Measurements from ENCODE around the gene ZNF488.

Gene ZNF488

DNA sequence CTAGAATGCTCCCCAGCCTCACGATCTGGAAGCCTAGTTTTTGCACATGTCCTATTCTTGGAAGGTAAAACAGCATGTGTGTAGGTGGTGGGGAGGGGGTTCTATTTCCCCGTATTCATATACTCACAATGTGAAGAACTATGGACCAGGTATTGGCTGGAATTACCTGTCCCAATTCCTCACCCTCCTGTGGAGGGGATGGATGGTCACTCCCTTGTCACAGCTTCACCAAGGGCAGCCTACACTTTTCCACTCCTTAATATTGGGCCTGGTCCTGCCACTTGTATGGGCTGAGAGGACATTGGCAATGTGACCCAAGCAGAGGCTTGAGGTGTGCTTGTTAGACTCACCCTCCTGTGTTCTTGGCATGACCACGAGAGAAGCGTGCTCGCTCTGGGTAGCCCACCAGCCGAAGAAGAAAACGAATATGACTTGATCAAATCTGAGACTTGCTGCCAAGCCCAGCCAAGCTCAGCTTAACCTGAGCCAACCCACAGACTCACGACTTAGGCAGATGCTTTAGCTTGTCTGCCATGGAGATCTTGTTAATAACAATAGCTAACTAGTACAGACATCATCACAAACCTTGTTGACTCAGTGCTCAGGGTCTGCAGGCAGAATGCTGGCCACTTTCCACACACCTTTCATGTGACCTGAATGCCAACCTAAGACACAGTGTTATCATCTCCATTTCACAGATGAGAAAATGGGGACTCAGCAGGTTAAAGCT is 17.2 kb downstream of the ZNF488 start:
- DNase-seq (ENCODE audit: low read depth in 2 of 2) = no peak

DNA sequence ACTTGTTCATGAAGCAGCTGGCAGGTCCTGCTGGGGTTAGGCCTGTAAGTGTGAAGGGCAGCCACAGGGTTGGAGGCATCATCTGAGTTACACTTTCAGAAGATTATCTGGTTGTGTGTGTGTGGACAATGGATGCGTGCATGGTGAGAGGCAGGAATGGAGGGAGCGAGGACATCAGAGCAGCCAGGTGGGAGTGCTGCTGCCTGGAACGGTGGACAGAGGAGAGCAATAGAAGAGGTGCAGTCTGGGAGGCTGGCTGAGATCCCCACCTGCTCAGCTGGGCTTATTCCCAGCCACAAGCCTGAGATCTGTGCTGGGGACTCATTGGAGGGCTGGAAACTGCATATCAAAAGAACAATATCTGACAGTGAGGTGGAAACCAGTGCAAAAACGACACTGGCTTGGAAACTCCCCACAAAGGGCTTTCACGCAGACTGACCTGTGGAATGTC is 17.9 kb downstream of the ZNF488 start:
- DNase-seq (ENCODE audit: low read depth in 2 of 2) = no peak

DNA sequence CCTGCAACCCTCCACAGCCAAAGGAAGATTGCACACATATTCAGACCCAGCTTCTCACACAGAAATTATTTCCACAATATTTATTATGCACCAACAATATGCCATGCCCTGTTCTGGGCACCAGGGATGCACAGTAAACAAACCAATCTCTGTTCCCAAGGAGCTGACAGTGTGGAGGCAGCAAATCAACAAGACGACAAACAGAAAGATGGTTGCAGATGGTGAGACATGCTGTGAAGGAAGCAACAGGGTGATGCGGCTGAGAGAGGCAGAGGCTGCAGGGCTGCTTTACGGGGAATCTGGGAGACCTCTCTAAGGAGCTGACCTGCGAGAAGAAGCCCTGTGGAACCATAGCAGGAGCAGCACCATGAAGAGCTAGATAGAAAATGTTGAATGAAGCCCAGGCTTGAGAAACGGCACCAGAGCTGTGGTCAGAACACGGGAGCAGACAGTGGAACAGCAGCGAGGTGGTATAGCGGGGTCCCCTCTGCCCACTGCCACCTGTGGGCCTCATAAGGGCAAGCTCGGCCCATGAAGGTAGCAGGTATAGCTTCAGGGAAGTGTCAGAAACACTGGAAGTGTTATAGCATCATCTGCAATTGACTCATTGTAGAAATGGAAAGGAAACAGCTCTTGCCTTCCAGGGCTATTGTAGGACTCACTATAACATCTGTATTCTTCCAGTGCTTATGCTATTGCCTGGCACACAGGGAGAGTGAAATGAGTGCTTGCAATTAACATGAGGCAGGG is 18.5 kb downstream of the ZNF488 start:
- no peak for DNase-seq (ENCODE audit: low read depth in 2 of 2)

DNA sequence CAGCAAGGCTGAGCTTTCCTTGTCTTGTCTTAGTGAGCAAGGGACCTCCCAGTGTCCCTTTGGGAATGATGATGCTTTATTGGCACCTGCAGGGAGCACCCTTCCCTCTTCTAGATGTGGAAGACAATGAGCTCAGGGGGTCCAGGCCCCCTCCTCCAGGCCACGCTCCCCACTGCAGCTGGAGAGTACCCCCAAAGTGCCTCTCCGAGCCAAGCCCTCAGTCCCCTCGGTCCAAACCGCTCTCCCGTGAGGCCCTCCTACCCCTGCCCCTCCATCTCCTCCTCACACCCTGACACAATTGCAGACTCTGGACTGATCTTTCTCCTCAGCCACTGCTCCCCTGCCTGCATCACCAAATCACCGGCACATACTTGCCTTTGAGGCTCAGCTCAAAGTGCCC is 19.2 kb downstream of the ZNF488 start:
- DNase-seq (ENCODE audit: low read depth in 2 of 2) = no peak

DNA sequence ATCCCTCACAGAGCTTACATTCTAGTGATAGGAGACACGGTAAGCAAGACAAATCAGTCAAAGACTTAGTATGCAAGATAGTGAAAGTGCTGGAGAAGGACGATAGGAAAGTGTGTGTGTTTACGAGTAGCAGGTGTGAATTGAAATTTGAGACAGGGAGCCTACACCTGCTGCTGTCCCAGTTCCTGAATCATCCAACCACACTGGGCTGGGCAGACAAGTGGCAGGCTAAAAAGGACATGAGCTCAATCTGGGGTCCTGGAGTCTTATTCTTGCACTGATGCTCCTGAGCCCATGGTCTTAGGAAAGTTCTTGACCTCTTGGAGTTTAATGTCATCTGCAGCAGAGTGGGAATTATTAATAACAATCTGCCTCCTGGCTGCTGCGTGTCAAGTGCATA is 19.7 kb downstream of the ZNF488 start:
- DNase-seq (ENCODE audit: low read depth in 2 of 2) = no peak

DNA sequence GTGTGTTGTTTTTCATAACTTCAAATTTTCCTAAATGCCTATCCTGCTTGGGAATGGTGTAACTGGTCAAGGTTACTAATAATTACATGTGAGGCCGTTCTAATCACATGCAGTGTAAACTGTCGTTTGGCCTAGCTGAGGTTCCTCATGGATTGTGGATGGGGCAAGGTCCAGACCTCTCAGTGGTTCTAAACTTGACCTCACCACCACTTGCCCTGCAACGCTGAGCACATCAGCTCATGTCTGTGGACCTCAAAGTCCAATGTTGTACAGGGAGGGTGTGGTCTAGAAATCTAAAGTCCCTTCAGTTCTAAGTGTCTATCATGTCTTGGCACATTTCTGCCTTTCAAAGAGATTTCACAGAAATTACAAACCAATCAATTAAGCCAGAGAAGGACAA is 20.3 kb downstream of the ZNF488 start:
- no peak for DNase-seq (ENCODE audit: low read depth in 2 of 2)

DNA sequence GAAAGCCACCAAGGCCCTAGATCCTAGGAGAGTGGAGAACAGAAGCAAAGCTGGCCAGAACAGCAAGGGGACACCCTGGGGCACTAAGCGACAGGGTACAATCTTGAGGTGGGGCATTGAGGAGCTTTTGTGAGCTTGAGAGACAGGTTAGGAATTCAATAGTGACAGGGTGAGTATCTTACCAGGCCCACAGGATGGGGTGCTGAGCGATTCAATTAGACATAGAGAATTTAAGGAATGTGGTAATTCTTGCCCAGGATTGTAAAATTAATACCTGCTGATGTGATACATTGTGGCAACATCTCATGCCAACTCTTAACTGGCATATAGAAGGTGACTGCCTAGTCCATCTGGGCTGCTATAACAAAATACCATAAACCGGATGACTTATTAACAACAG is 21.9 kb downstream of the ZNF488 start:
- DNase-seq (ENCODE audit: low read depth in 2 of 2) = no peak

DNA sequence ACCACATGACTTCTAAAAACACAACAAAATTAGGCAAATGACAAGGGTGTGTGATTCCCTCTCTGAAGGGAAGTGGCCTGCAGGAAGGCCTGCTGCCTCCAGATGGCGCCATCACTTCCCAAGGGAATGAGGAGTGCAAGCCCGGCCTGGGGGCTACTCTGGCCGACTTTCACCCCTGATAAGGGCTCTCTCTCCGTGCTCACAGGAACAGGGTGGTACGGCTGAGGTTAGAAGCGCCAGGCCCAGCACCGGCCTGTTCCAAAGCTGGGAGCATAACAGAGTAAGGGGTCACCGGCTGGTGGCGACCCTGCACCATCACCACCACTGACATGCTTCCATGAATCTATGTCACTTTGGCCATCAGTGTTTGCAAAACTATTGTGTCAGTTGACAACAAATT is 22.8 kb downstream of the ZNF488 start:
- DNase-seq (ENCODE audit: low read depth in 2 of 2) = no peak

DNA sequence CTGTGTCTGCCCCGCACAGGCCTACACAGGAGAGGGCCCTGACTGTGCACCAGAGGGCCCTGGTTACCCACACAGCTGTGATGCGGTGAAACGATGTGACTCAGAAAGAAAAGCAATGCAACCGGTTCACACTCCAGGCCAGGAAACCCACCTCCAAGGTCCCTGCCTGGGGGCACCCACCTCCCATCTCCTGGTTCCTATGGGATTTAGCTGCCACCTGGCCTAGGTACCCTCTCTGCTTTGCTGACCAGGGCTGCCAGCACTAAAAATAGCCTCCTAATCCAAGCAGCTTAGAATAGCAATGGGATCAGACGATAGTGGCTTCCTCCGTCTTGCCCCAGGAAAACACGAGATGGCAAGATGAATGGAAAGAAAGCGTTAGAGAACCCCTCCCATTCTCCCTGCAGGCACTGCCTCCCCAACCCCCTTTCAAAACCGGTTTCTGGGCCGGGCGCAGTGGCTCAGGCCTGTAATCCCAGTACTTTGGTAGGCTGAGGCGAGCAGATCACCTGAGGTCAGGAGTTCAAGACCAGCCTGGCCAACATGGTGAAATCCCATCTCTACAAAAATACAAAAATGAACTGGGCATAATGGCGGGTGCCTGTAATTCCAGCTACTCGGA is 23.6 kb downstream of the ZNF488 start:
- no peak for DNase-seq (ENCODE audit: low read depth in 2 of 2)

DNA sequence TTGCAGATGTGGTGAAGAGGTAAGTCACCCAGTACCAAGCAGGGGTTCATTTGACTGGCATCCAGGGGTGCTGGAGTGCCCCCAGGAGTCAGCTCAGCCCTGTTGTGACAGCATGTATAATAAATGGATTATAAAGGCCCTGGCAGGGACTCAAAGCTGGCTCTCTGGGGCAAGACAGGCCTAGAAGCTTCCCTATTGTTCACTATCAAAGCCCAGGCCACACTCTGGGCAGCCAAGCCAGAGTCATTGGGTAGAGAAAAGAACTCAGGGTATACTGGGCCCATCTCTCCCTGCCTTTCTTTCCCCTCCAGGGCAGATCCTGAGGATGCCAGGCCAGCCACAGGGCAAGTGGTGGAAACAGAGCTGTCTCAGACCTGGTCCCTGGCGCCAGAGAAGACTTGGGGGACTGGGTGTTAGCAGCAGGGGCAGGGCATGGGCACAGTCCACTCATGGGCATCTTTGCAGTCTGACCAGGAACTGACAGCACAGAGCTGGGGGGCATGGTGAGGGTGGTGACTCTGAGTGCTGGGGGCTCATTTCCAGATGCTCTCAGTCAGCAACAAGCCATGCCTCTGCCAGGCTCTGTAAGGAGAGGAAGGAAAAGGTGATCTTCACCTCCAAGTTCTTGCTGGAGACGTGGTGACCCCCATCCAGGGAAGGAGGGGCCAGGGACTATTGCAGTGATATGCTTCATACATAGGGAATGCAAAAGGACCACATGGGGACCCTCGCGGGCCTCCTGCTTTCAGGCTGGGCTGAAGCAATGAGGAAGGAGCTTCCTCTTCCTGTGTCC is 24.3 kb downstream of the ZNF488 start:
- DNase-seq (ENCODE audit: low read depth in 2 of 2) = no peak

DNA sequence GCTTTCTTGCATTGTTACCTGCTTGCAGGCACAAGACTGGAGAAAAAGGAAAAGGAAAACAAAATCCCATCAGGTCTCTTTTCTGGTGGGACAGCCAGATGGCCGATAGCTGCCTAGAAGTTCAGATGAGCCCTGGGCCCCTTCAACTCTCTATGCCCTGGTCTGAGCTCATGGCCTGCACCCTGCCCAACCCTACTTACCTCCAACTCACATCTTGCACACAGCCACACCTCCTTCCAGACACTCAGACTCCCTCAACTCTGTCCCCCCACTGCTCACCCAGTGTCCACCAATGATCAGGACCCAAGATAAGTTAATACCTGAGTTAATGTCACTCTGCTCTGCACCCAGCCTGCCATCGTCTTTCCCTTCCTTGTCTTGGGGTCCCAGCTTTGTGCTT is 25.0 kb downstream of the ZNF488 start:
- DNase-seq (ENCODE audit: low read depth in 2 of 2) = no peak

DNA sequence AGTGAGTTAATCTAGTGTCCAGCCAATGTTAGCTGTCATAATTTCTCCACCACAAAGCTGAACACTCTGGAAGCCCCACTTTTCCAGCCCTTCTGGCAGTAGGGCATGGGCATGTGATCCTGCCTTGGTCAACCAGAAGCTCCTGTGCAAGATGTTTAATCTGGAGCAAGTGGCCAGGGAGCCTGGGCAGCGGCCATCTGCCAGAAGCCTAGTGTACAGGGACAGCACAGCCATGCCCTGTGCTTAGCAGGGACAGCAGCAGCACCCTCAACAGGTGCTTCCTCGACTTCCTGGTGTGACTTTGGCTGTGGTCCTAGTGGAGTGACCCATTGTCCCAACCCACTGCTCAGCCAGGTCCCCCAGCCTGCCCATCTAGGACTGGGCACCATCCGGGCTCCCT is 25.6 kb downstream of the ZNF488 start:
- no peak for DNase-seq (ENCODE audit: low read depth in 2 of 2)

DNA sequence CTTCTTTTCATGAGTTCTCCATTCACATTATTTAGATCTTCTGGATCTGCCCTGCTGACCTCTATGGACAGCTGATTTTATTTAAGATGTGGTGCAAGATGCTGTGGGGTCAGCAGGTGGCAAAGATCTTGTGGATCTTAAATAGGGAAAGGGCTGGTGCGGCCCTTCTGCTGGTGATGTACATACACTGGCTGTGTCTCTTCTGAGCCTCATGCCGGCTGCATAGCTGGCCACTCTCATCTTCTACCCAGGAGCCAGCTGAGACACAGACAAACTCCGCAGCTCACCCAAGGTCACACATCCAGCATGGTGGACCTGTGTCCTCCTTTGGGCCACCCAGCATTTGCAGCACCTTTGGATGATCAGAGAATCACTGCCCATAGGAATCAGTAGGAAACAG is 26.2 kb downstream of the ZNF488 start:
- no peak for DNase-seq (ENCODE audit: low read depth in 2 of 2)

DNA sequence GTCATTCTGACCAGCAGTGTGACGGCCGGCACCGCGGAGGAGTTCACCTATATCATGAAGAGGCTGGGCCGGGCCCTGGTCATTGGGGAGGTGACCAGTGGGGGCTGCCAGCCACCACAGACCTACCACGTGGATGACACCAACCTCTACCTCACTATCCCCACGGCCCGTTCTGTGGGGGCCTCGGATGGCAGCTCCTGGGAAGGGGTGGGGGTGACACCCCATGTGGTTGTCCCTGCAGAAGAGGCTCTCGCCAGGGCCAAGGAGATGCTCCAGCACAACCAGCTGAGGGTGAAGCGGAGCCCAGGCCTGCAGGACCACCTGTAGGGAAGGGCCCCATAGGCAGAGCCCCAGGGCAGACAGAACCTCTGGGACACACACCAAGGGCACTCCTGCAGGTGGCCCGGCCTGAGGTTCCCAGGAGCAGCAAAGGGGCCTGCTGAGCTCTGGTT is 26.9 kb downstream of the ZNF488 start:
- no peak for DNase-seq (ENCODE audit: low read depth in 2 of 2)

DNA sequence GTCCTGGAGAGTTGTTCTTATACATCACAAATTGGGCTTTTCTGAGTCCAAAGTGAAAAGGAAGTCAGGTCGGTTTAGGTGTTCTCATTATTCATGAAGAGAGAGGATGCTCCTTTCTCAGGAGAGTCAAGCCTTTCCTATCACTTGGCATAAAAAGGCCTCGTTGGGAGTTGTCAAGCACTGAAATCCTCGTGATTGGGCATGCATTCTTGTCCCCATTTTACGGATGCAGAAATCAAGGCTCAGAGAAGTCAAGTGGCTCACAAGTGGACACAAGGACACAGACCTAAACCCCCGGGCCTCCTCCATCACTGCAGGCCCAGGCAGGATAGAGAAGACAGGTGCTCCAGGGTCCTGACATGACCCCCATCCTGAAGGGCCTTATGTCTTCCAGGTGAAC is 27.4 kb downstream of the ZNF488 start:
- no peak for DNase-seq (ENCODE audit: low read depth in 2 of 2)

DNA sequence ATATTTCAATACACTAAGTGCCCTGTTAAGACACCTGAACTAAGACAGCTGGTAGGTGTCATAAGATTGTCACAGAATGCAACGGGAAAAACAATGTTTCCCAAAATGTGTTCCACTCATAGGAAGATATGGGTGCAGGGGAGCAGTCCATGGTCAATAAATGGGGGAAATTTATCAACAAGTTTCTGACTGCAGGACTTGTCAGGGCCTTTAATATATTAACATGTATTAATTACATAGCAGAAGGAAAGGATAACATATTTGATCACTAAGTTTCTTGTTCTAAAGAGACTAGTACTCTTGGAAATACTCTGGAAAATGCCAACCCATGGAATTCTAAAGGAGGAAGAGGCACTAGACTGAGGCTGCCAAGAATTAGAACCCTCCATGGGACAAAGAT is 29.2 kb downstream of the ZNF488 start:
- no peak for DNase-seq (ENCODE audit: low read depth in 2 of 2)

DNA sequence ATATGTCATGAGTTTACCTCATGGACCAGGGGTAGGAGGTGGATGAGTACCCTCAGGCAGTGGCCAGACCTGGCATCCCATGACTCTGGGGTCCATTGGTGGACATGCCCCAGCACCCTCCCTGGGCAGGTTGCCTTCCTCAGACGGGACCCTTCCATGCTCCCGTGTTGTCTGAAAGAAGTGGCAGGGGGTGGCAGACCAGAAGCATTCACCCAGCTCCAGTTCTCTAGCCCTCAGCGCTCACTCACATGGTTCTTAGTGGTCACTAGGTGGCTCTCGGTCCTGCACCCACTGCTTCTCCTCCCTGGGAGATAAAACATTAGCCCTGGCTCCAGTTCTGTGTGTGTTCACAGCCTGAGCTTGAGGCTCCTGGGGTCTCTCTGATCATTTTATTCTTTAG is 29.9 kb downstream of the ZNF488 start:
- no peak for DNase-seq (ENCODE audit: low read depth in 2 of 2)

DNA sequence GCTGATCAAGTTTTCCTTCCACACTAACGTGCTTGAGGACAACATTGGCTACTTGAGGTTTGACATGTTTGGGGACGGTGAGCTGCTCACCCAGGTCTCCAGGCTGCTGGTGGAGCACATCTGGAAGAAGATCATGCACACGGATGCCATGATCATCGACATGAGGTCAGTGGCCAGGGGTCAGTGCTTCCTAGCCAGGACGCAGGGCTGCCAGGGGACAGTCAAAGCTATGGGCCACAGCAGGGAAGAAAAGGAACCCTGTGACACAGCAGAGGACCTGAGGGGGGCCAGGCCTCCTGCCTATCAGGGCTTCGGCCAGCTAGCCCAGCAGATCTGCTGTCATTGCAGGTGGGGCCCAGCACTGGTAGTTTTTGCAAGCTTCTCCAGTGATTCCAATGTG is 30.7 kb downstream of the ZNF488 start:
- DNase-seq (ENCODE audit: low read depth in 2 of 2) = no peak

DNA sequence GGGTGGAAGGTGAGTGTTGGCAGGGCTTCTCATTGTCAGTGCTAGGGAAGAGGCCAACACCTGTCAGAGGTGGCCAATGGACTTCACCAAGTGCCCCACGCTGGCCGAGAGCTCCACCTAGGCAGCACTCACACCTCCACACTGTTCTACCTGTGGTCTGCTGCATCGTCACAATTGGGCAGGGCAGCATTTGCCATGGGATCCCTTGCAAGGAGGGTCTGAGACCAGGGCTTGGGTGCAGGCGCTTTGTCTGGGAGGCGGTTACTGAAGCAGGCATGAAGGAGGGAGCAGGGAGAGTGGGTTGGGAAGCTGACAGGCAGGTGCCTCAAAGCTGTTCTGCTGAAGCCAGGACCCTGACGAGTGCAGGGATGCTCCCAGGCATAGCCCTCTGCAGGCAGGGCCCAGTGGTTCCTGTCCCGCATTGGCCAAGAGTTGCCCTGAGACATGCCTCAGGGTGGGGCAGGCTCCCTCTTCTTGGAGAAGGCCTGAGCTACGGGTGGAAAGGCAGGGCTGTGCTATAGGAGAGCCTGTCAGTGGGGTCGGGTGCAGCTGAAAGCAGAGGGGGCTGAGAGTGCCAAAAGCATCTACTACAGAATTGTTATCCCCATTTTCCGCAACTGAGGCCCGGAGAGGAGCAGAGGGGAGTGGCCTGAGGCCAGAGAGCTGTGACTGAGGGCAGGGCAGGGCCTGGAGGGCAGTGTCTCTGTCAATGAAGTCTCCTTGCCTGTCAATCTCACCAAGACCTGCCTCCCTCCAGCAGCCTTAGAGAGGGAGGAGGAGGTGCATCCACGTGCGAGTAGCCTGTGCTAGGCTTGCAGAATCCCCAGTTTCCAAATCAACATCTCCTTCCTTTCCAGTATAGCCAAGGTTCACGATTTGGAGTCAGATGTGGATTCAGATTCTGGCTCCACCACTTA is 31.9 kb downstream of the ZNF488 start:
- DNase-seq (ENCODE audit: low read depth in 2 of 2) = no peak

DNA sequence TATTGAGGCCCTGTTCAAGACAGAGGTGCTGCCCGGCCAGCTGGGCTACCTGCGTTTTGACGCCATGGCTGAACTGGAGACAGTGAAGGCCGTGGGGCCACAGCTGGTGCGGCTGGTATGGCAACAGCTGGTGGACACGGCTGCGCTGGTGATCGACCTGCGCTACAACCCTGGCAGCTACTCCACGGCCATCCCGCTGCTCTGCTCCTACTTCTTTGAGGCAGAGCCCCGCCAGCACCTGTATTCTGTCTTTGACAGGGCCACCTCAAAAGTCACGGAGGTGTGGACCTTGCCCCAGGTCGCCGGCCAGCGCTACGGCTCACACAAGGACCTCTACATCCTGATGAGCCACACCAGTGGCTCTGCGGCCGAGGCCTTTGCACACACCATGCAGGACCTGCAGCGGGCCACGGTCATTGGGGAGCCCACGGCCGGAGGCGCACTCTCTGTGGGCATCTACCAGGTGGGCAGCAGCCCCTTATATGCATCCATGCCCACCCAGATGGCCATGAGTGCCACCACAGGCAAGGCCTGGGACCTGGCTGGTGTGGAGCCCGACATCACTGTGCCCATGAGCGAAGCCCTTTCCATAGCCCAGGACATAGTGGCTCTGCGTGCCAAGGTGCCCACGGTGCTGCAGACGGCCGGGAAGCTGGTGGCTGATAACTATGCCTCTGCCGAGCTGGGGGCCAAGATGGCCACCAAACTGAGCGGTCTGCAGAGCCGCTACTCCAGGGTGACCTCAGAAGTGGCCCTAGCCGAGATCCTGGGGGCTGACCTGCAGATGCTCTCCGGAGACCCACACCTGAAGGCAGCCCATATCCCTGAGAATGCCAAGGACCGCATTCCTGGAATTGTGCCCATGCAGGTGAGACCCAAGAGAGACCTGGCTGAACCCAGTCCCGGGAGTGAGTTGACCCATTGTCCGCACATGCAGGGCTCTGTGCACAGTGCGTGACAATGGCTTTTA is 33.1 kb downstream of the ZNF488 start:
- no peak for DNase-seq (ENCODE audit: low read depth in 2 of 2)
